Measurements from ENCODE around the gene TSPAN31.

Gene TSPAN31

GRCh38 chr12:57758552-57759359, 13.9 kb downstream of the TSPAN31 start:
- DNase-seq: no peak
- TF ChIP-seq GATA1 (IDR thresholded peaks at IDR 0.05; ENCODE audit: low read depth, low read length) (no peak), POLR2A (IDR thresholded peaks at IDR 0.05; ENCODE audit: low read length) (no peak)

- TF ChIP-seq GATA1 (IDR thresholded peaks at IDR 0.05; ENCODE audit: low read depth, low read length) (no peak), POLR2A (IDR thresholded peaks at IDR 0.05; ENCODE audit: low read length) (no peak)
- peak; percentile 36 to 54 for DNase-seq
Measured at GRCh38 chr12:57759360-57759980, 14.6 kb downstream of the TSPAN31 start.

- TF ChIP-seq POLR2A (IDR thresholded peaks at IDR 0.05; ENCODE audit: low read length) (no peak), GATA1 (IDR thresholded peaks at IDR 0.05; ENCODE audit: low read depth, low read length) (no peak)
- DNase-seq: no peak
Measured at GRCh38 chr12:57760347-57760982, 15.6 kb downstream of the TSPAN31 start.

GRCh38 chr12:57761391-57761998, 16.7 kb downstream of the TSPAN31 start:
- DNase-seq: no peak
- TF ChIP-seq POLR2A (IDR thresholded peaks at IDR 0.05; ENCODE audit: low read length): no peak
- TF ChIP-seq GATA1 (IDR thresholded peaks at IDR 0.05; ENCODE audit: low read depth, low read length): no peak

GRCh38 chr12:57762463-57762862, 17.6 kb downstream of the TSPAN31 start:
- TF ChIP-seq POLR2A (IDR thresholded peaks at IDR 0.05; ENCODE audit: low read length) (no peak), GATA1 (IDR thresholded peaks at IDR 0.05; ENCODE audit: low read depth, low read length) (no peak)
- DNase-seq: no peak

GRCh38 chr12:57763881-57764661, 19.2 kb downstream of the TSPAN31 start:
- DNase-seq: no peak
- no peak for TF ChIP-seq GATA1 (IDR thresholded peaks at IDR 0.05; ENCODE audit: low read depth, low read length)
- TF ChIP-seq POLR2A (IDR thresholded peaks at IDR 0.05; ENCODE audit: low read length): no peak

- DNase-seq: no peak
- no peak for TF ChIP-seq GATA1 (IDR thresholded peaks at IDR 0.05; ENCODE audit: low read depth, low read length)
- TF ChIP-seq POLR2A (IDR thresholded peaks at IDR 0.05; ENCODE audit: low read length): no peak
Measured at GRCh38 chr12:57764662-57765002, 19.8 kb downstream of the TSPAN31 start.

- peak; percentile 52 to 61 for DNase-seq
- TF ChIP-seq POLR2A (IDR thresholded peaks at IDR 0.05; ENCODE audit: low read length): no peak
- no peak for TF ChIP-seq GATA1 (IDR thresholded peaks at IDR 0.05; ENCODE audit: low read depth, low read length)
Measured at GRCh38 chr12:57765003-57765697, 20.3 kb downstream of the TSPAN31 start.

- TF ChIP-seq GATA1 (IDR thresholded peaks at IDR 0.05; ENCODE audit: low read depth, low read length) (no peak), POLR2A (IDR thresholded peaks at IDR 0.05; ENCODE audit: low read length) (no peak)
- no peak for DNase-seq
Measured at GRCh38 chr12:57765698-57766463, 21.0 kb downstream of the TSPAN31 start.

- DNase-seq: peak; percentile 29 to 34
- TF ChIP-seq GATA1 (IDR thresholded peaks at IDR 0.05; ENCODE audit: low read depth, low read length): no peak
- peak; percentile 47 for TF ChIP-seq POLR2A (IDR thresholded peaks at IDR 0.05; ENCODE audit: low read length)
Measured at GRCh38 chr12:57766464-57767304, 21.8 kb downstream of the TSPAN31 start, which contains the start of gene CYP27B1. TSS of gene CYP27B1 (minus strand) at chr12:57767078. CDS start at chr12:57767041, 37 bp downstream.

- no peak for TF ChIP-seq GATA1 (IDR thresholded peaks at IDR 0.05; ENCODE audit: low read depth, low read length)
- no peak for TF ChIP-seq POLR2A (IDR thresholded peaks at IDR 0.05; ENCODE audit: low read length)
- no peak for DNase-seq
Measured at GRCh38 chr12:57767305-57767698, 22.5 kb downstream of the TSPAN31 start.
